8988T (cell line): ENCODE results near the gene EI24.
"Not testable (repeated sequence)": the region's sequence is repeated elsewhere in the genome, so short reads cannot be mapped to it uniquely, and the experiment has no call there.

ENCODE experiments used
- DNase-seq: peaks from one replicate; pipeline ENCODE4 v3.0.0; 2011

EI24 gene

DNA sequence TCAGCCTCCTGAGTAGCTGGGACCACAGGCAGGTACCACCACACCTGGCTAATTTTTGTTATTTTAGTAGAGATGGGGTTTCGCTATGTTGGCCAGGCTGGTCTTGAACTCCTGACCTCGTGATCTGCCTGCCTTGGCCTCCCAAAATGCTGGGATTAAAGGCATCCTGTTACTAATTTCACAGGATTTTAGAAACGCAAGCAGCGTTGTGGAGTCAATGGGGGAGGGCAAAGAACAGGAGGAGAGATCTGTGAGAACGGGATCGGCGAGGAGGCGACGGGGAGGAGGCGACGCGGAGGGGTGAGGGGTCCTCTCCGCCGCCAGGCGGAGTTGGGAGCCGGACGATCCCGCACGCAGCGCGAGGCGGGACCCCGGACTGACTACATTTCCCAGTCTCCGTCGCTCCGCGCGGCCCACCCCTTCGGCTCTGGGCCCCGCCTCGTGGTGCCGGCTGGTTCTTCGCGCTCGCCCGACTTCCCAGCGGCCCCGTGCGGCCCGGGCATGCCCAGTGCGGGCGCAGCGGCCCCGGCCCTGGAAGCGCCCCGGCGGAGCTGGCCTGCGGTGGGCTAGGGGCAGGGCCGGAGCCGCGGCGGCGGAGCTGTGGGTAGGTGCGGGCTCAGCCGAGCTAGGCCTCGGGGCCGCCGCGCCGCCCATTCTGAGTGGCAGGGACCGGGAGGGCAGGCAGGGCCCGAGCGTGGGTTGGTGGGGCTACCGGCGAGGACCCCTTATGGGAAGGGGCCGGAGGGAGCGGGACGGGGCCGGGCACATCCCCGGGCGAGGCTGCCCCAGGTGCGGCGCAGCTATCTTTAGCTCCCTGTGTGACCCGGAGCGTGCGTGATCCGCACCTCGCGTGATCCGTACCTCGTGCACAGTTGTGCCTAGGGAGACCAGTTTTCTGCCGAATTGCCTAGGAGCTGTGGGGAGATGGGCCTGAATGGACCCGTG, at the start of gene EI24:
Gene EI24, plus strand, starts transcription at position 508 of the 945 bp plus-strand sequence. CDS start 3,051 bp downstream, outside the sequence.
- peak; percentile 71 for DNase-seq

GRCh38 chr11:125519860-125520834, 49.1 kb upstream of the EI24 start:
- no peak for DNase-seq

DNA sequence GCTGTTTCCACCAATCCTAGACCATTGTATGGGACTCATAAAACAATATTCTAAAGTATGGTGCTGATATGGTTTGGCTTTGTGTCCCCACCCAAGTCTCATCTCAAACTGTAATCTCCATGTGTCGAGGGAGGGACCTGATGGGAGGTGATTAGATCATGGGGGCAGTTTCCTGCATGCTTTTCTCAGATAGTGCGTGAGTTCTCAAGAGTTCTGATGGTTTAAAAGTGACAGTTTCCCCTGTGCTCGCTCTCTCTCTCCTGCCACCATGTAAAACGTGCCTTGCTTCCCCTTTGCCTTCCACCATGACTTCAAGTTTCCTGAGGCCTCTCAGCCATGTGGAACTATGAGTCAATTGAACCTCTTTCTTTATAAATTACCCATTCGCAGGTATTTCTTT, 44.0 kb upstream of the EI24 start:
- no peak for DNase-seq

- DNase-seq = no peak
Observed at GRCh38 chr11:125532668-125533067, 36.6 kb upstream of the EI24 start.

GRCh38 chr11:125535585-125535984, 33.7 kb upstream of the EI24 start:
- DNase-seq = no peak

DNA sequence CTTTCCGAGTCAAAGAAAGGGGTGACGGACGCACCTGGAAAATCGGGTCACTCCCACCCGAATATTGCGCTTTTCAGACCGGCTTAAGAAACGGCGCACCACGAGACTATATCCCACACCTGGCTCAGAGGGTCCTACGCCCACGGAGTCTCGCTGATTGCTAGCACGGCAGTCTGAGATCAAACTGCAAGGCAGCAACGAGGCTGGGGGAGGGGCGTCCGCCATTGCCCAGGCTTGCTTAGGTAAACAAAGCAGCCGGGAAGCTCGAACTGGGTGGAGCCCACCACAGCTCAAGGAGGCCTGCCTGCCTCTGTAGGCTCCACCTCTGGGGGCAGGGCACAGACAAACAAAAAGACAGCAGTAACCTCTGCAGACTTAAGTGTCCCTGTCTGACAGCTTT, 32.4 kb upstream of the EI24 start:
- not testable (repeated sequence) for DNase-seq

DNA sequence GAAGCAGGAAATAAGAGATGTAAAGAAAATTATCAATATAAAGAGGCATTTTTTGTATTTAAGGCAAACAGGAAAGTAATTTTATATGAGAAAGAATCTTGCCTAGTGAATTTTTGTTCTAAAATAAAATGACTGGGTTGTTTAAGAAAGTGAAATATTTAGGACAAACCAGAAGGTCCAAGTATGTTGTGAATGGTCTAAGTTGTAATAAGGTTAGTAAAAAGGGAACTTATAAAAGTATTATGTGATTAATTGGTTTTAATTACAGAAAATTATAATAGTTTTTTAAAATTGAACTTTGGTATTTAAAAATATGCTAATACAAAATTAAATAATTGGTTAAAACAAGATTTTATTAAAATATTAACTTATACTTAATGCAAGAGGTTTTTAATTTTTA, 26.6 kb upstream of the EI24 start:
- DNase-seq = no peak

- DNase-seq = no peak
Observed at GRCh38 chr11:125550780-125551179, 18.5 kb upstream of the EI24 start.

DNA sequence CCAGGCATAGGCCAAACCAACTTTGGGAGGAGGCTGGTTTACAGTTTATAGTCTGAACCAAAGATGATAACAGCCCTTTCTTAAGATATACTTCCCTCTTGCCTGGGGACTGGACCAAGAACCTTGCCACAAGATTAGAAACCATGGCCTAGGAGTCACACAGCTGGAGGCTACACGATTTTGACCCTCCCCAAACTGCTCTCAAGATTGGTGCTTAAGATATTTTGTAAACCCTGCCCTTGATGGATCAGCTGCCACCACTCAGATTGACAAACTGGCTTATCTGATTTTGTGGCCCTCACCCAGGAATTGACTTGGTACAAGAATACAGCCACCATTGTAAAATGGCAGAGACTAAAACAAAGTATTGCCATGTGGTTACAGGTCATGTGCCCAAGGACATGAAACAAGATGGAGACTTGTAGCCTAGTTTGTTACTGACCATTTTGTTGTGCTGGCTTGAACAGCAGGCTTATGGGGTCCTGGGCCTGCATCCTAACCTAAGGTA, 17.4 kb upstream of the EI24 start:
- no peak for DNase-seq

GRCh38 chr11:125552927-125553326, 16.4 kb upstream of the EI24 start:
- no peak for DNase-seq

- DNase-seq = no peak
Observed at GRCh38 chr11:125553357-125553756, 15.9 kb upstream of the EI24 start.

DNA sequence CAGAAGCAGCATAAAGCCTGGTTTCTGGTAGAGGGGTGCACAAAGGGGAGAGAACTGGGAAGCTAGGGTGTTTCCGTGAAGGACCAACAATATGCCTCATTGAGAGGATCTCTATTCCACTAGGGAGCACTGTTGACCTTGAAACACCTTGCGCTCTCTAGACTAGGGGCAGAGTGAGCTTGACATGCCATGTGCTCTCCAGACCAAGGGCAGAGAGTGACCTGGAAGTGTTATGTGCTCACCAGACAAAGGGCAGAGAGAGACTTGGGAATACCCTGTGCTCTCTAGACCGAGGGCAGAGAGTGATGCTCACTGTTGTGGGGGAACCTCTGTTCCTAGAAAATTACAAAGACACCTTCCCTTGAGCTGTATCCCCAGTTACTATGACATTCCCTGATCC, 15.2 kb upstream of the EI24 start:
- DNase-seq = no peak

GRCh38 chr11:125559888-125560287, 9.4 kb upstream of the EI24 start:
- no peak for DNase-seq

DNA sequence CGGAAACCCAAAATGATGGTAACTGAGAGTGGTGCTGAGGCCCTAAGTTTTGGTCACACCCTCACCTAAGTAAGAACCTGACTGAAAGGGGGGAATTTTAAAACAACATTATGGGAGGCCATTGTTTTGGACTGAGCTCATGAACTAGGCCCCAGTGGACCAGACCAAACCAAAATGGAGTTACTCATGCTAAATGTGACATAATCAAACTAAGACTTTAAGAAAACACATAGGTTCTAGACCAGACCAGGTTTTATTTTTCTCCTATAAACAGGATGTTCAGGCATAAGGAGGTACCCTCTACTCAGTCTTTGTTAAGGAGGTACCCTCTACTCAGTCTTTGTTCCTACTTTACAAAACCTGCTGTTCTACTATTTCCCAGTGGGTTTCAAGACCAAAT, 7.4 kb upstream of the EI24 start:
- DNase-seq = no peak

DNA sequence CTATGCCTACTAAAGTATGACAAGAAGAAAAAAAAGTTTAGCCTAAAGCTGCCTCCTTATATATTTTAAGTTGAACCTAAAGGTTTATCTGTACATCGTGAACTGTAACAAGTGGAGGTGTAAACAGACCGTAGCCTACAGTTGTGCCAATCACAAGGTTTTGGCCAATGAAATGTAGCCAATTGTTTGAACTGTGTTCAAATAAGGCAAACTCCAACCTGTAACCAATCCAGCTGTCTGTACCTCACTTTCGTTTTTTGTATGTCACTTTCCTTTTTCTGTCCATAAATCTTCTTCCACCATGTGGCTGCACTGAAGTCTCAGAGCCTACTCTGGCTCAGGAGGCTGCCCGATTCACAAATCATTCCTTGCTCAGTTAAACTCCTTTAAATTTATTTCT, 6.8 kb upstream of the EI24 start:
- DNase-seq = no peak

DNA sequence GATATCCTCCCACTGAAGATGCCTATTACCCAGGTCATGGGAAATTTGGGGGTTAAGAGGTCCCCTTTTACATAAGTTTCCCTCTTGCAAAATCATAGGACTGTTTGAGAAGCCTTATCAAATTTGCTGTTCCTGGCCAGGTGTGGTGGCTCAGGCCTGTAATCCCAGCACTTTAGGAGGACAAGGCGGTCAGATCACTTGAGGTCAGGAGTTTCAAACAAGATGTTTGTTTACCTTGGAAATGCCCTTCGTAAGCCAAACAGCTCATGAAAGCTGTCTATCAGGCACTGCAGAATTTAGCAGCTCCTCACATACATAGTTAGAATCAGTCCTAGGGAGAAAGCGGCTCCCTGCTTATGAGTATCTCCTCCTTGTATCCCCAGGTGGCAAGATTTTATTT, 4.9 kb upstream of the EI24 start:
- DNase-seq = no peak

DNA sequence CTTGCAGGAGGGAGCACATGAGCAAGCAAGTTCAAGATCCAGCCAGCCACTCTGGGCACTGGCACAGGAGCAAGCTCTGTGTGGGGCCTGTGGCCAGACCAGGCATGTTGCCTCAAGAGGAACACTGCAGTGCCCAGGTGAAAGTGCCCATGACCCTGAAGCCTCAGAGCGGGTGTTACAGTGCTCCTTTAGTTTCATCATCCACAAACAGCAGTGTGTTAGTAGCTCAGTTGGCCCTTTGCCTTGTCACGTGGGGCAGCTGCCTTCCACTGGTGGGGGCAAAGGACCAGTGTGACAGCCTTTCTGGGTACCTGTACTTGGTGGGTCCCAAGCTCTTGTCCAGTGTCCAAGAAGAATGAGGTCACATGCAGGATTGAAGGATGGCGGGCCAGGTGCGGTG, 3.0 kb upstream of the EI24 start:
- no peak for DNase-seq

- DNase-seq = no peak
Observed at GRCh38 chr11:125569915-125570621, 791 bp downstream of the EI24 start.

GRCh38 chr11:125570952-125571351, 1.7 kb downstream of the EI24 start:
- DNase-seq = no peak

- no peak for DNase-seq
Observed at GRCh38 chr11:125572916-125573315, 3.6 kb downstream of the EI24 start.

- not testable (repeated sequence) for DNase-seq
Observed at GRCh38 chr11:125577181-125577580, 7.9 kb downstream of the EI24 start.

GRCh38 chr11:125578783-125579182, 9.5 kb downstream of the EI24 start:
- no peak for DNase-seq

- no peak for DNase-seq
Observed at GRCh38 chr11:125579811-125580210, 10.5 kb downstream of the EI24 start.
